Liver (tissue), 9 donors: ENCODE measurements around the gene AP1G1. TPM values are rescaled to one million over a fixed set of nuclear protein-coding genes. Genes with fewer than 3 reads are reported as not detected.
"Not testable (repeated sequence)": the region's sequence is repeated elsewhere in the genome, so short reads cannot be mapped to it uniquely, and the experiment has no call there.

Experiments used
- DNase-seq: peaks from one replicate; pipeline ENCODE4 v3.0.0-alpha.2; 2017; ENCODE audit warnings: low spot score
- H3K27ac ChIP-seq, 2 donors: one replicate each; pipeline ENCODE4 v1.7.0; 2013; ENCODE audit warnings: inconsistent platforms in 2 of 2, low read length in 2 of 2, control low read depth in 1 of 2, low read depth in 1 of 2, mild to moderate bottlenecking in 1 of 2
- H3K27me3 ChIP-seq, 4 donors: one replicate each; pipeline versions ENCODE4 v1.6.1 to v1.7.0; 2013; ENCODE audit warnings: low read length in 3 of 4, inconsistent platforms in 1 of 4, mild to moderate bottlenecking in 1 of 4, moderate library complexity in 1 of 4; ENCODE audit not compliant: control insufficient read depth in 4 of 4, insufficient read depth in 4 of 4
- H3K36me3 ChIP-seq, 4 donors: one replicate each; pipeline versions ENCODE4 v1.6.1 to v1.7.0; 2013; ENCODE audit warnings: low read length in 3 of 4, mild to moderate bottlenecking in 3 of 4, low read depth in 1 of 4, moderate library complexity in 1 of 4; ENCODE audit not compliant: control insufficient read depth in 4 of 4, insufficient read depth in 3 of 4
- H3K4me1 ChIP-seq, 4 donors: one replicate each; pipeline versions ENCODE4 v1.6.1 to v1.7.0; 2013; ENCODE audit warnings: low read length in 3 of 4, mild to moderate bottlenecking in 3 of 4, moderate library complexity in 1 of 4; ENCODE audit not compliant: control insufficient read depth in 4 of 4, insufficient read depth in 4 of 4
- H3K4me3 ChIP-seq, 3 donors: one replicate each; pipeline versions ENCODE4 v1.6.1 to v1.7.0; 2013; ENCODE audit warnings: low read length in 3 of 3, control low read depth in 1 of 3, low read depth in 1 of 3, mild to moderate bottlenecking in 1 of 3
- H3K9ac ChIP-seq, 2 donors: one replicate each; pipeline ENCODE4 v1.7.0; 2013; ENCODE audit warnings: low read length in 2 of 2, mild to moderate bottlenecking in 2 of 2, moderate library complexity in 2 of 2, control low read depth in 1 of 2, low read depth in 1 of 2
- H3K9me3 ChIP-seq, 4 donors: one replicate each; pipeline versions ENCODE4 v1.6.1 to v1.7.0; 2013; ENCODE audit warnings: low read length in 3 of 4; ENCODE audit not compliant: control insufficient read depth in 4 of 4
- EGR1 ChIP-seq, 2 donors: IDR thresholded peaks; 2 replicates each; pipeline ENCODE4 v1.6.1; 2016 to 2018; ENCODE audit warnings: antibody characterized with exemption in 2 of 2, low read depth in 2 of 2
- FOXA1 ChIP-seq: IDR thresholded peaks from 2 replicates; pipeline ENCODE4 v1.6.1; 2016; ENCODE audit warnings: antibody characterized with exemption
- FOXA2 ChIP-seq: IDR thresholded peaks from 2 replicates; pipeline ENCODE4 v1.6.1; 2016; ENCODE audit warnings: antibody characterized with exemption
- GABPA ChIP-seq, 2 donors: IDR thresholded peaks in 1 of 2; conservative IDR thresholded peaks in 1 of 2; 2 replicates each; pipeline ENCODE4 v1.6.1; 2016; ENCODE audit warnings: antibody characterized with exemption in 2 of 2, mild to moderate bottlenecking in 1 of 2, moderate library complexity in 1 of 2
- JUND ChIP-seq, 2 donors: IDR thresholded peaks; 2 replicates each; pipeline ENCODE4 v1.6.1; 2016; ENCODE audit warnings: antibody characterized with exemption in 2 of 2
- NR2F2 ChIP-seq: IDR thresholded peaks from 2 replicates; pipeline ENCODE4 v1.6.1; 2016; ENCODE audit warnings: antibody characterized with exemption
- RAD21 ChIP-seq, 2 donors: IDR thresholded peaks; 2 replicates each; pipeline ENCODE4 v1.6.1; 2016; ENCODE audit warnings: antibody characterized with exemption in 2 of 2, mild to moderate bottlenecking in 2 of 2
- REST ChIP-seq: IDR thresholded peaks from 2 replicates; pipeline ENCODE4 v1.6.1; 2016; ENCODE audit warnings: antibody characterized with exemption, mild to moderate bottlenecking
- RXRA ChIP-seq, 2 donors: IDR thresholded peaks; 2 replicates each; pipeline ENCODE4 v1.6.1; 2017 to 2018; ENCODE audit warnings: antibody characterized with exemption in 2 of 2, mild to moderate bottlenecking in 1 of 2
- ZBTB33 ChIP-seq: IDR thresholded peaks from 2 replicates; pipeline ENCODE4 v1.6.1; 2016; ENCODE audit warnings: antibody characterized with exemption
- WGBS: extraction: QIAGEN DNeasy Blood & Tissue Kit; methylation state at CpG from one replicate; pipeline ENCODE4 v1.1.7; 2013; 5-methylcytosine and 5-hydroxymethylcytosine counted together
- polyA plus RNA-seq, 2 donors: library from polyadenylated mRNA; stranded (reverse) in 1 of 2; unstranded in 1 of 2; fragments of 200-250 nt in 1 of 2; fragments of >200 nt in 1 of 2; fragmentation: Nextera tagmentation in 1 of 2; extraction: Ambion mirVana in 1 of 2; gene quantifications; one replicate each; pipeline versions ENCODE4 v1.2.1 to v1.2.3, GENCODE V29; 2013 to 2015
- total RNA-seq, 2 donors: library from RNA; depleted of rRNA; stranded (reverse); fragments of >200 nt; gene quantifications; one replicate each; pipeline ENCODE4 v1.2.3, GENCODE V29; 2014
- TF ChIP-seq, protein P1 (sequence below): IDR thresholded peaks from 2 replicates; pipeline ENCODE4 v1.6.1; 2016; ENCODE audit warnings: antibody characterized with exemption
- TF ChIP-seq, protein P2 (sequence below): IDR thresholded peaks from 2 replicates; pipeline ENCODE4 v1.6.1; 2016; ENCODE audit warnings: antibody characterized with exemption
- donor health status: healthy.
- donor health status: healthy.
- donor health status: healthy.
- donor health status: healthy.
- donor health status: healthy.

AP1G1 gene
- total and polyA plus RNA-seq, 4 donors = 11.4 to 64.4 (median 32.8) TPM

- H3K27ac ChIP-seq = no peak overlapping the region
- no peaks in the 10 kb centered on the region for H3K9me3 ChIP-seq
- TF ChIP-seq, protein P1, sequence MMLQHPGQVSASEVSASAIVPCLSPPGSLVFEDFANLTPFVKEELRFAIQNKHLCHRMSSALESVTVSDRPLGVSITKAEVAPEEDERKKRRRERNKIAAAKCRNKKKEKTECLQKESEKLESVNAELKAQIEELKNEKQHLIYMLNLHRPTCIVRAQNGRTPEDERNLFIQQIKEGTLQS = no peak
- no peak for TF ChIP-seq NR2F2
- no peak for TF ChIP-seq ZBTB33
- H3K9ac ChIP-seq = no peak overlapping the region
- peaks cover 0 to 9% (median under 1%) of the 10 kb centered on the region in 4 donors for H3K4me1 ChIP-seq
- H3K36me3 ChIP-seq = peaks cover 0 to 8% (median 2%) of the 10 kb centered on the region in 4 donors
- H3K27me3 ChIP-seq = no peaks in the 10 kb centered on the region
- H3K4me3 ChIP-seq = no peak overlapping the region
- DNase-seq = no peak
- 98% methylated on average over 1 of the region's 1 CpG for WGBS
Observed at GRCh38 chr16:71794018-71794417, 14.6 kb downstream of the AP1G1 start.

GRCh38 chr16:71792176-71792575 lies 16.5 kb downstream of the AP1G1 start:
- Histone ChIP-seq H3K36me3 (peaks cover 1 to 21% (median 17%) of the 10 kb centered on the region in 4 donors), H3K4me3 (no peak overlapping the region), H3K4me1 (peaks cover 0 to 9% (median 0%) of the 10 kb centered on the region in 4 donors), H3K27me3 (no peaks in the 10 kb centered on the region), H3K9me3 (no peaks in the 10 kb centered on the region), H3K9ac (no peak overlapping the region), H3K27ac (no peak overlapping the region)
- DNase-seq = no peak
- TF ChIP-seq RXRA (IDR thresholded peaks at IDR 0.05) = no peak
- TF ChIP-seq, protein P2, sequence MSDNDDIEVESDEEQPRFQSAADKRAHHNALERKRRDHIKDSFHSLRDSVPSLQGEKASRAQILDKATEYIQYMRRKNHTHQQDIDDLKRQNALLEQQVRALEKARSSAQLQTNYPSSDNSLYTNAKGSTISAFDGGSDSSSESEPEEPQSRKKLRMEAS = no peak
- TF ChIP-seq, protein P1 = no peak
- TF ChIP-seq NR2F2 = no peak
- no peak for TF ChIP-seq FOXA1
- TF ChIP-seq GABPA (IDR thresholded peaks at IDR 0.05 in 1 of 2, conservative IDR thresholded peaks at IDR 0.05 in 1 of 2) = no peak
- no peak for TF ChIP-seq JUND (IDR thresholded peaks at IDR 0.05)
- no peak for TF ChIP-seq FOXA2
- TF ChIP-seq EGR1 (IDR thresholded peaks at IDR 0.05; ENCODE audit: low read depth in 2 of 2) = no peak
- TF ChIP-seq RAD21 (IDR thresholded peaks at IDR 0.05) = no peak
- no peak for TF ChIP-seq REST
- no peak for TF ChIP-seq ZBTB33
- WGBS = 86% methylated on average over 3 of the region's 3 CpGs

DNA sequence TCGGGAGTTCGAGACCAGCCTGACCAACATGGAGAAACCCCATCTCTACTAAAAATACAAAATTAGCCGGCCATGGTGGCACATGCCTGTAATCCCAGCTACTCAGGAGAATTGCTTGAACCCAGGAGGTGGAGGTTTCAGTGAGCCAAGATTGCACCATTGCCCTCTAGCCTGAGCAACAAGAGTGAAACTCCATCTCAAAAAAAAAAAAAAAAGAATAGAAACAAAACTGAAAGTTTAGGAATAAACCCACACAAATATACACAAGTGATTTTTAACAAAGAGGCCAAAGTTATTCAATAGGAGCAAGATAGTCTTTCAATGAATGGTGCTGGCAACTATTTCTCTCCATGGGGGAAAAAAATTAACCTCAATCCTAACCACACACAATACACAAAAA lies 18.3 kb downstream of the AP1G1 start:
- not testable (repeated sequence) for H3K9me3 ChIP-seq, H3K4me1 ChIP-seq, H3K4me3 ChIP-seq, H3K27ac ChIP-seq, H3K9ac ChIP-seq, DNase-seq, H3K27me3 ChIP-seq
- WGBS = 94% methylated on average over 3 of the region's 3 CpGs
- H3K36me3 ChIP-seq = peaks cover 2 to 24% (median 22%) of the 10 kb centered on the region in 4 donors
